ENCODE results near the gene NOS1AP.

The NOS1AP gene

GRCh38 chr1:162195567-162195966 lies 126.1 kb downstream of the NOS1AP start:
- Histone ChIP-seq H3K18ac (ENCODE audit: low read length) (no peak overlapping the region), H3K79me2 (ENCODE audit: control insufficient read depth, insufficient read depth, low read length) (peaks cover 7% of the 10 kb centered on the region), H4K8ac (ENCODE audit: low read depth, low read length) (no peak overlapping the region), H2BK120ac (ENCODE audit: low read depth, low read length) (no peak overlapping the region), H3K4me1 (ENCODE audit: control insufficient read depth, low read depth, low read length) (peaks cover 19% of the 10 kb centered on the region), H3K27ac (ENCODE audit: low read depth, low read length) (no peak overlapping the region), H3K56ac (ENCODE audit: low read length) (no peak overlapping the region), H3K4me3 (ENCODE audit: low read length) (no peak overlapping the region), H3K79me1 (ENCODE audit: low read length) (peaks cover 9% of the 10 kb centered on the region), H3K23ac (ENCODE audit: low read length) (no peak overlapping the region), H3K27me3 (ENCODE audit: insufficient read depth, low read length, poor library complexity) (no peaks in the 10 kb centered on the region), H3K36me3 (ENCODE audit: control insufficient read depth, insufficient read depth, low read length) (no peaks in the 10 kb centered on the region), H3K9ac (ENCODE audit: low read length) (no peak overlapping the region), H2BK5ac (ENCODE audit: low read length) (no peak overlapping the region), H3K4ac (ENCODE audit: low read depth, low read length) (no peak overlapping the region), H2AK5ac (ENCODE audit: low read length) (no peak overlapping the region), H4K5ac (ENCODE audit: low read length) (no peak overlapping the region), H2BK15ac (replicated peaks; ENCODE audit: low read depth) (no peak overlapping the region), H3K4me2 (ENCODE audit: low read length) (no peak overlapping the region)
- no peak for DNase-seq
- WGBS (ENCODE audit: extremely low coverage, insufficient coverage, low lambda C conversion rate): no CpG with 5 or more reads among the region's 4 CpGs

GRCh38 chr1:162196387-162196786 lies 126.9 kb downstream of the NOS1AP start:
- H3K79me1 ChIP-seq (ENCODE audit: low read length): peaks cover 9% of the 10 kb centered on the region
- no peak overlapping the region for H2BK120ac ChIP-seq (ENCODE audit: low read depth, low read length)
- H4K5ac ChIP-seq (ENCODE audit: low read length): no peak overlapping the region
- no peak overlapping the region for H3K4ac ChIP-seq (ENCODE audit: low read depth, low read length)
- H3K9ac ChIP-seq (ENCODE audit: low read length): no peak overlapping the region
- no peak overlapping the region for H3K4me3 ChIP-seq (ENCODE audit: low read length)
- DNase-seq: no peak
- H2AK5ac ChIP-seq (ENCODE audit: low read length): no peak overlapping the region
- H2BK15ac ChIP-seq (replicated peaks; ENCODE audit: low read depth): no peak overlapping the region
- H3K36me3 ChIP-seq (ENCODE audit: control insufficient read depth, insufficient read depth, low read length): no peaks in the 10 kb centered on the region
- no peak overlapping the region for H2BK5ac ChIP-seq (ENCODE audit: low read length)
- H3K4me2 ChIP-seq (ENCODE audit: low read length): no peak overlapping the region
- H3K79me2 ChIP-seq (ENCODE audit: control insufficient read depth, insufficient read depth, low read length): peaks cover 7% of the 10 kb centered on the region
- H3K23ac ChIP-seq (ENCODE audit: low read length): no peak overlapping the region
- H3K27me3 ChIP-seq (ENCODE audit: insufficient read depth, low read length, poor library complexity): no peaks in the 10 kb centered on the region
- WGBS (ENCODE audit: extremely low coverage, insufficient coverage, low lambda C conversion rate): no CpG with 5 or more reads among the region's 4 CpGs
- no peak overlapping the region for H3K27ac ChIP-seq (ENCODE audit: low read depth, low read length)
- H4K8ac ChIP-seq (ENCODE audit: low read depth, low read length): no peak overlapping the region
- peaks cover 12% of the 10 kb centered on the region for H3K4me1 ChIP-seq (ENCODE audit: control insufficient read depth, low read depth, low read length)
- no peak overlapping the region for H3K18ac ChIP-seq (ENCODE audit: low read length)
- H3K56ac ChIP-seq (ENCODE audit: low read length): no peak overlapping the region

GRCh38 chr1:162197041-162197531 lies 127.6 kb downstream of the NOS1AP start:
- Histone ChIP-seq H2BK15ac (replicated peaks; ENCODE audit: low read depth) (no peak overlapping the region), H3K79me1 (ENCODE audit: low read length) (peaks cover 9% of the 10 kb centered on the region), H3K4me3 (ENCODE audit: low read length) (no peak overlapping the region), H3K79me2 (ENCODE audit: control insufficient read depth, insufficient read depth, low read length) (peaks cover 7% of the 10 kb centered on the region), H3K27me3 (ENCODE audit: insufficient read depth, low read length, poor library complexity) (no peaks in the 10 kb centered on the region), H3K56ac (ENCODE audit: low read length) (no peak overlapping the region), H4K5ac (ENCODE audit: low read length) (no peak overlapping the region), H3K18ac (ENCODE audit: low read length) (no peak overlapping the region), H3K4ac (ENCODE audit: low read depth, low read length) (no peak overlapping the region), H3K9ac (ENCODE audit: low read length) (no peak overlapping the region), H3K27ac (ENCODE audit: low read depth, low read length) (no peak overlapping the region), H3K36me3 (ENCODE audit: control insufficient read depth, insufficient read depth, low read length) (no peaks in the 10 kb centered on the region), H4K8ac (ENCODE audit: low read depth, low read length) (no peak overlapping the region), H3K23ac (ENCODE audit: low read length) (no peak overlapping the region), H3K4me1 (ENCODE audit: control insufficient read depth, low read depth, low read length) (peaks cover 8% of the 10 kb centered on the region), H2BK5ac (ENCODE audit: low read length) (no peak overlapping the region), H2AK5ac (ENCODE audit: low read length) (no peak overlapping the region), H3K4me2 (ENCODE audit: low read length) (no peak overlapping the region), H2BK120ac (ENCODE audit: low read depth, low read length) (no peak overlapping the region)
- no CpG with 5 or more reads among the region's 8 CpGs for WGBS (ENCODE audit: extremely low coverage, insufficient coverage, low lambda C conversion rate)
- no peak for DNase-seq

GRCh38 chr1:162197615-162198421 lies 128.3 kb downstream of the NOS1AP start:
- no peak overlapping the region for H3K4me3 ChIP-seq (ENCODE audit: low read length)
- no peak overlapping the region for H3K56ac ChIP-seq (ENCODE audit: low read length)
- no peak overlapping the region for H3K4me2 ChIP-seq (ENCODE audit: low read length)
- H3K79me1 ChIP-seq (ENCODE audit: low read length): peaks cover 6% of the 10 kb centered on the region
- no peak overlapping the region for H3K23ac ChIP-seq (ENCODE audit: low read length)
- no peak overlapping the region for H2BK120ac ChIP-seq (ENCODE audit: low read depth, low read length)
- peaks cover 3% of the 10 kb centered on the region for H3K4me1 ChIP-seq (ENCODE audit: control insufficient read depth, low read depth, low read length)
- H3K18ac ChIP-seq (ENCODE audit: low read length): no peak overlapping the region
- no peak overlapping the region for H2BK5ac ChIP-seq (ENCODE audit: low read length)
- peaks cover 5% of the 10 kb centered on the region for H3K79me2 ChIP-seq (ENCODE audit: control insufficient read depth, insufficient read depth, low read length)
- no peaks in the 10 kb centered on the region for H3K27me3 ChIP-seq (ENCODE audit: insufficient read depth, low read length, poor library complexity)
- H2AK5ac ChIP-seq (ENCODE audit: low read length): no peak overlapping the region
- no peak overlapping the region for H3K9ac ChIP-seq (ENCODE audit: low read length)
- no peak overlapping the region for H3K4ac ChIP-seq (ENCODE audit: low read depth, low read length)
- no peak overlapping the region for H4K8ac ChIP-seq (ENCODE audit: low read depth, low read length)
- H3K36me3 ChIP-seq (ENCODE audit: control insufficient read depth, insufficient read depth, low read length): no peaks in the 10 kb centered on the region
- peak; percentile 63 for DNase-seq
- H2BK15ac ChIP-seq (replicated peaks; ENCODE audit: low read depth): no peak overlapping the region
- no peak overlapping the region for H3K27ac ChIP-seq (ENCODE audit: low read depth, low read length)
- no peak overlapping the region for H4K5ac ChIP-seq (ENCODE audit: low read length)
- no CpG with 5 or more reads among the region's 13 CpGs for WGBS (ENCODE audit: extremely low coverage, insufficient coverage, low lambda C conversion rate)

- no peak overlapping the region for H2BK5ac ChIP-seq (ENCODE audit: low read length)
- H3K79me2 ChIP-seq (ENCODE audit: control insufficient read depth, insufficient read depth, low read length): peaks cover 7% of the 10 kb centered on the region
- H3K36me3 ChIP-seq (ENCODE audit: control insufficient read depth, insufficient read depth, low read length): no peaks in the 10 kb centered on the region
- H4K8ac ChIP-seq (ENCODE audit: low read depth, low read length): no peak overlapping the region
- no peak overlapping the region for H2AK5ac ChIP-seq (ENCODE audit: low read length)
- H3K27ac ChIP-seq (ENCODE audit: low read depth, low read length): no peak overlapping the region
- no CpG with 5 or more reads among the region's 5 CpGs for WGBS (ENCODE audit: extremely low coverage, insufficient coverage, low lambda C conversion rate)
- H3K23ac ChIP-seq (ENCODE audit: low read length): no peak overlapping the region
- H3K27me3 ChIP-seq (ENCODE audit: insufficient read depth, low read length, poor library complexity): no peaks in the 10 kb centered on the region
- no peak overlapping the region for H4K5ac ChIP-seq (ENCODE audit: low read length)
- H3K4me1 ChIP-seq (ENCODE audit: control insufficient read depth, low read depth, low read length): no peaks in the 10 kb centered on the region
- peak; percentile 52 for DNase-seq
- H2BK120ac ChIP-seq (ENCODE audit: low read depth, low read length): no peak overlapping the region
- no peak overlapping the region for H3K4me2 ChIP-seq (ENCODE audit: low read length)
- H2BK15ac ChIP-seq (replicated peaks; ENCODE audit: low read depth): no peak overlapping the region
- H3K56ac ChIP-seq (ENCODE audit: low read length): no peak overlapping the region
- no peak overlapping the region for H3K4ac ChIP-seq (ENCODE audit: low read depth, low read length)
- H3K9ac ChIP-seq (ENCODE audit: low read length): no peak overlapping the region
- H3K79me1 ChIP-seq (ENCODE audit: low read length): peaks cover 6% of the 10 kb centered on the region
- H3K18ac ChIP-seq (ENCODE audit: low read length): no peak overlapping the region
- H3K4me3 ChIP-seq (ENCODE audit: low read length): no peak overlapping the region
These were observed 130.8 kb downstream of the NOS1AP start for GRCh38 chr1:162200096-162200847.
